SU-DHL-6 (cell line): ENCODE measurements around the gene F3.

Experiments
- CTCF ChIP-seq: fragments of 200-600 bp; sonication (generic); IDR thresholded peaks from one replicate; pipeline ENCODE4 v1.5.1; 2017; ENCODE audit warnings: antibody characterized with exemption, mild to moderate bottlenecking, low read length, moderate library complexity; ENCODE audit not compliant: insufficient read depth, poor library complexity, severe bottlenecking
- EZH2phosphoT487 ChIP-seq: fragments of 200-600 bp; sonication (generic), shearing (Covaris generic); conservative IDR thresholded peaks from 2 replicates; pipeline ENCODE4 v1.6.1; 2018; ENCODE audit warnings: mild to moderate bottlenecking, antibody characterized with exemption, low read length, moderate library complexity, mixed read lengths

DNA sequence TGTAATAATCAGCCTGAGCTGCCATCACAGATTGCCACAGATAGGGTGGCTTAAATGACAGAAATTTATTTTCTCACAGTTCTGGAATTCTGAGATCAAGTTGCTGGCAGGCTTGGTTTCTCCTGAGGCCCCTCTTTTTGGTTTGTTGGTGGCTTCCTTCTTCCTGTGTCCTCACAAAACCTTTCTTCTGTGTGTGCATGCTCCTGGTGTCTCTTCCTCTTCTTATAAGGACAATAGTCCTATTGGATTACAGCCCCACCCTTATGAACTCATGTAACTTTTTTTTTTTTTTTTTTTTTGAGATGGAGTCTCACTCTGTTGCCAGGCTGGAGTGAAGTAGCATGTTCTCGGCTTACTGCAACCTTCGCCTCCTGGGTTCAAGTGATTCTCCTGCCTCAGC, 41.0 kb upstream of the F3 start:
- no peak for TF ChIP-seq CTCF
- TF ChIP-seq EZH2phosphoT487 = no peak
